ENCODE data around the gene PLXNA4.

The PLXNA4 gene

DNA sequence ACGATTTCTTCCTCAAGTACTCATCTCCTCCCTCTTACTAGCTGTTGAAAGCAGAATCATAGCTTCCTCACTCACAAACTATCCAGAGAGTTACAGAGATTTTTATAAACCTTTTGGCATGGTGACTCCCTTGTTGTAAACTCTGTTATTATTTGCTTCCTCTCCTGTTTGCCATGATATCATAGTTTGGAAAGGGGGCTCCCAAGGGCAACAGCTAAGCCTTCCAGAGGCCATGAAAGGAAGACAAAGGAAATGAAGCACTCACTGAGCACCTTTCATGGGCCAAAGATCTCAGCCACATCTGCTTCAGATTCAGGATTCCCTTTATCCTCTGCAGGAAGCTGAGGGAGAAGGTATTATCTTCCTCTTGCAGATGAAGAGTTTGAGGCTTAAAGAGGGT lies 484.6 kb downstream of the PLXNA4 start:
- no peak overlapping the region for H2AFZ ChIP-seq (ENCODE audit: low read depth, low read length, severe bottlenecking)
- H3K79me2 ChIP-seq (ENCODE audit: insufficient read depth, low read length): no peaks in the 10 kb centered on the region
- no peak overlapping the region for H3K4me2 ChIP-seq (ENCODE audit: low read depth, low read length, poor library complexity, severe bottlenecking)
- no peak overlapping the region for H3K4me3 ChIP-seq (ENCODE audit: insufficient read depth, low read length, poor library complexity, severe bottlenecking)
- TF ChIP-seq, protein P1, sequence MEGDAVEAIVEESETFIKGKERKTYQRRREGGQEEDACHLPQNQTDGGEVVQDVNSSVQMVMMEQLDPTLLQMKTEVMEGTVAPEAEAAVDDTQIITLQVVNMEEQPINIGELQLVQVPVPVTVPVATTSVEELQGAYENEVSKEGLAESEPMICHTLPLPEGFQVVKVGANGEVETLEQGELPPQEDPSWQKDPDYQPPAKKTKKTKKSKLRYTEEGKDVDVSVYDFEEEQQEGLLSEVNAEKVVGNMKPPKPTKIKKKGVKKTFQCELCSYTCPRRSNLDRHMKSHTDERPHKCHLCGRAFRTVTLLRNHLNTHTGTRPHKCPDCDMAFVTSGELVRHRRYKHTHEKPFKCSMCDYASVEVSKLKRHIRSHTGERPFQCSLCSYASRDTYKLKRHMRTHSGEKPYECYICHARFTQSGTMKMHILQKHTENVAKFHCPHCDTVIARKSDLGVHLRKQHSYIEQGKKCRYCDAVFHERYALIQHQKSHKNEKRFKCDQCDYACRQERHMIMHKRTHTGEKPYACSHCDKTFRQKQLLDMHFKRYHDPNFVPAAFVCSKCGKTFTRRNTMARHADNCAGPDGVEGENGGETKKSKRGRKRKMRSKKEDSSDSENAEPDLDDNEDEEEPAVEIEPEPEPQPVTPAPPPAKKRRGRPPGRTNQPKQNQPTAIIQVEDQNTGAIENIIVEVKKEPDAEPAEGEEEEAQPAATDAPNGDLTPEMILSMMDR (IDR thresholded peaks at IDR 0.05; ENCODE audit: insufficient read depth, low read length, poor library complexity, severe bottlenecking): no peak
- TF ChIP-seq EZH2phosphoT487 (conservative IDR thresholded peaks at IDR 0.05; ENCODE audit: low read length): no peak
- no peak overlapping the region for H3K9ac ChIP-seq (ENCODE audit: low read length)
- no peaks in the 10 kb centered on the region for H3K9me2 ChIP-seq (replicated peaks; ENCODE audit: insufficient read depth, low read length)
- no peaks in the 10 kb centered on the region for H4K20me1 ChIP-seq (ENCODE audit: low read depth, low read length)
- H3K9me3 ChIP-seq (ENCODE audit: insufficient read depth, low read length): no peaks in the 10 kb centered on the region
- no peaks in the 10 kb centered on the region for H3K27me3 ChIP-seq (ENCODE audit: low read length)
- H3K27ac ChIP-seq (ENCODE audit: low read depth, low read length): no peak overlapping the region
- H3K36me3 ChIP-seq (ENCODE audit: low read length): no peaks in the 10 kb centered on the region
- no peaks in the 10 kb centered on the region for H3F3A ChIP-seq (ENCODE audit: insufficient read depth)

DNA sequence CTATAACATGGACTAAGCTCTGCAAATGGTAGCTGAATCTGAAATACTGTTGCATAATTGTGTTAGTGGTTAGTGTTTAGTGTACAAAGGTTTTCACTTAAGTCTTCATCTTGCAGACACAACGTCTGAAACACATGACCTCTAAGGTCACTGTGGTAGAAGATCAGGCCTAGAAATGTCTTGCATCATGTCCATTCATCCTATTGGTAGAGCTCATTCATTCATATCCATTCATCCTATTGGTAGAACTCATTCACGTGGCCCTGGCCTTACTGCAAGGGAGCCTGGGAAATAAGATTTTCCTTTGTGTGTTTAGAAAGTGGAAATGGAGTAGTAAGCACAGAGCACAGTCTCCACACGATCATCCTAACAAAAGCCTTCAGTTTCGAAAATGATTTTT lies 485.8 kb downstream of the PLXNA4 start:
- no peak overlapping the region for H3K4me2 ChIP-seq (ENCODE audit: low read depth, low read length, poor library complexity, severe bottlenecking)
- H3K9me2 ChIP-seq (replicated peaks; ENCODE audit: insufficient read depth, low read length): no peaks in the 10 kb centered on the region
- no peaks in the 10 kb centered on the region for H3K36me3 ChIP-seq (ENCODE audit: low read length)
- H4K20me1 ChIP-seq (ENCODE audit: low read depth, low read length): no peaks in the 10 kb centered on the region
- TF ChIP-seq, protein P1 (IDR thresholded peaks at IDR 0.05; ENCODE audit: insufficient read depth, low read length, poor library complexity, severe bottlenecking): no peak
- no peak for TF ChIP-seq EZH2phosphoT487 (conservative IDR thresholded peaks at IDR 0.05; ENCODE audit: low read length)
- H3K4me3 ChIP-seq (ENCODE audit: insufficient read depth, low read length, poor library complexity, severe bottlenecking): no peak overlapping the region
- no peak overlapping the region for H3K9ac ChIP-seq (ENCODE audit: low read length)
- no peaks in the 10 kb centered on the region for H3F3A ChIP-seq (ENCODE audit: insufficient read depth)
- no peak overlapping the region for H2AFZ ChIP-seq (ENCODE audit: low read depth, low read length, severe bottlenecking)
- H3K27me3 ChIP-seq (ENCODE audit: low read length): no peaks in the 10 kb centered on the region
- no peak overlapping the region for H3K27ac ChIP-seq (ENCODE audit: low read depth, low read length)
- no peaks in the 10 kb centered on the region for H3K9me3 ChIP-seq (ENCODE audit: insufficient read depth, low read length)
- H3K79me2 ChIP-seq (ENCODE audit: insufficient read depth, low read length): no peaks in the 10 kb centered on the region

DNA sequence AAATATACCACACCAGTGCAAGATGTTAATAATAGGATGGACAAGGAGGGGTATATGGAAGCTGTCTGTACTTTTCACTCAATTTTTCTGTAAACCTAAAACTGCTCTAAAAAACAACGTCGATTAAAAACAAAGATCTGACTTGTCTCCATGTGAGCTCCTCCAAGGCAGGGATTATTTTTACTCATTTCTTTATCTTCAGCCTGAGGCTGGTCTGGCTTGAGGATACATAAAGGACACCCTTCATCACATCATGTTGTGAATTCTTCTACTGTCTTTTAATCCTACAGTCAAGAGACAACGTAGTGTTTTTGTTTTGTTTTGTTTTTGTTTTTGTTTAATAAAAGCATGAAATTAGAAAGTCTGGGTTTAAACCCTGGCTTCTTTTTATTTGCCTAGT lies 486.9 kb downstream of the PLXNA4 start:
- H3F3A ChIP-seq (ENCODE audit: insufficient read depth): no peaks in the 10 kb centered on the region
- no peak overlapping the region for H3K4me2 ChIP-seq (ENCODE audit: low read depth, low read length, poor library complexity, severe bottlenecking)
- H3K9me2 ChIP-seq (replicated peaks; ENCODE audit: insufficient read depth, low read length): no peaks in the 10 kb centered on the region
- no peak overlapping the region for H2AFZ ChIP-seq (ENCODE audit: low read depth, low read length, severe bottlenecking)
- no peak overlapping the region for H3K4me3 ChIP-seq (ENCODE audit: insufficient read depth, low read length, poor library complexity, severe bottlenecking)
- TF ChIP-seq EZH2phosphoT487 (conservative IDR thresholded peaks at IDR 0.05; ENCODE audit: low read length): no peak
- TF ChIP-seq, protein P1 (IDR thresholded peaks at IDR 0.05; ENCODE audit: insufficient read depth, low read length, poor library complexity, severe bottlenecking): no peak
- no peaks in the 10 kb centered on the region for H3K27me3 ChIP-seq (ENCODE audit: low read length)
- no peaks in the 10 kb centered on the region for H3K79me2 ChIP-seq (ENCODE audit: insufficient read depth, low read length)
- H3K27ac ChIP-seq (ENCODE audit: low read depth, low read length): no peak overlapping the region
- H4K20me1 ChIP-seq (ENCODE audit: low read depth, low read length): no peaks in the 10 kb centered on the region
- H3K9me3 ChIP-seq (ENCODE audit: insufficient read depth, low read length): no peaks in the 10 kb centered on the region
- H3K36me3 ChIP-seq (ENCODE audit: low read length): no peaks in the 10 kb centered on the region
- no peak overlapping the region for H3K9ac ChIP-seq (ENCODE audit: low read length)
